ENCODE results near the gene STAB2.

DNA sequence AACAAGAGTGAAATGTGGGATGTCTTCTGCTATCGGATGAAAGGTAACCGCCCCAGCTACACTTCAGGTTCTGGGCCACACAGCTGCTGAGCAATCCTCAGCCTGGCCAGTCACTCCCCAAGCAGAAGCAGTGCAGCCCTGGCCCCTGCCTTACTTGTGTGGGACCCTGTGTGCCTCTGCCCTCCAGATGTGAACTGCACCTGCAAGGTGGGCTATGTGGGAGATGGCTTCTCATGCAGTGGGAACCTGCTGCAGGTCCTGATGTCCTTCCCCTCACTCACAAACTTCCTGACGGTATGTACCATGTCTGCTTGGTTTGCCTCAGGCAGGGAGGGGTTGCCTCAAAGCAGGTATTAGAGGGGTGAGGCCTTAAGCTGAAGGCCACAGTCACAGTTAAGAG lies 168.4 kb downstream of the STAB2 start:
- TF ChIP-seq, protein P1, sequence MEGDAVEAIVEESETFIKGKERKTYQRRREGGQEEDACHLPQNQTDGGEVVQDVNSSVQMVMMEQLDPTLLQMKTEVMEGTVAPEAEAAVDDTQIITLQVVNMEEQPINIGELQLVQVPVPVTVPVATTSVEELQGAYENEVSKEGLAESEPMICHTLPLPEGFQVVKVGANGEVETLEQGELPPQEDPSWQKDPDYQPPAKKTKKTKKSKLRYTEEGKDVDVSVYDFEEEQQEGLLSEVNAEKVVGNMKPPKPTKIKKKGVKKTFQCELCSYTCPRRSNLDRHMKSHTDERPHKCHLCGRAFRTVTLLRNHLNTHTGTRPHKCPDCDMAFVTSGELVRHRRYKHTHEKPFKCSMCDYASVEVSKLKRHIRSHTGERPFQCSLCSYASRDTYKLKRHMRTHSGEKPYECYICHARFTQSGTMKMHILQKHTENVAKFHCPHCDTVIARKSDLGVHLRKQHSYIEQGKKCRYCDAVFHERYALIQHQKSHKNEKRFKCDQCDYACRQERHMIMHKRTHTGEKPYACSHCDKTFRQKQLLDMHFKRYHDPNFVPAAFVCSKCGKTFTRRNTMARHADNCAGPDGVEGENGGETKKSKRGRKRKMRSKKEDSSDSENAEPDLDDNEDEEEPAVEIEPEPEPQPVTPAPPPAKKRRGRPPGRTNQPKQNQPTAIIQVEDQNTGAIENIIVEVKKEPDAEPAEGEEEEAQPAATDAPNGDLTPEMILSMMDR (IDR thresholded peaks at IDR 0.05; ENCODE audit: poor library complexity, severe bottlenecking): no peak
- no peak for TF ChIP-seq RAD21 (conservative IDR thresholded peaks at IDR 0.05)
- TF ChIP-seq, protein P2, sequence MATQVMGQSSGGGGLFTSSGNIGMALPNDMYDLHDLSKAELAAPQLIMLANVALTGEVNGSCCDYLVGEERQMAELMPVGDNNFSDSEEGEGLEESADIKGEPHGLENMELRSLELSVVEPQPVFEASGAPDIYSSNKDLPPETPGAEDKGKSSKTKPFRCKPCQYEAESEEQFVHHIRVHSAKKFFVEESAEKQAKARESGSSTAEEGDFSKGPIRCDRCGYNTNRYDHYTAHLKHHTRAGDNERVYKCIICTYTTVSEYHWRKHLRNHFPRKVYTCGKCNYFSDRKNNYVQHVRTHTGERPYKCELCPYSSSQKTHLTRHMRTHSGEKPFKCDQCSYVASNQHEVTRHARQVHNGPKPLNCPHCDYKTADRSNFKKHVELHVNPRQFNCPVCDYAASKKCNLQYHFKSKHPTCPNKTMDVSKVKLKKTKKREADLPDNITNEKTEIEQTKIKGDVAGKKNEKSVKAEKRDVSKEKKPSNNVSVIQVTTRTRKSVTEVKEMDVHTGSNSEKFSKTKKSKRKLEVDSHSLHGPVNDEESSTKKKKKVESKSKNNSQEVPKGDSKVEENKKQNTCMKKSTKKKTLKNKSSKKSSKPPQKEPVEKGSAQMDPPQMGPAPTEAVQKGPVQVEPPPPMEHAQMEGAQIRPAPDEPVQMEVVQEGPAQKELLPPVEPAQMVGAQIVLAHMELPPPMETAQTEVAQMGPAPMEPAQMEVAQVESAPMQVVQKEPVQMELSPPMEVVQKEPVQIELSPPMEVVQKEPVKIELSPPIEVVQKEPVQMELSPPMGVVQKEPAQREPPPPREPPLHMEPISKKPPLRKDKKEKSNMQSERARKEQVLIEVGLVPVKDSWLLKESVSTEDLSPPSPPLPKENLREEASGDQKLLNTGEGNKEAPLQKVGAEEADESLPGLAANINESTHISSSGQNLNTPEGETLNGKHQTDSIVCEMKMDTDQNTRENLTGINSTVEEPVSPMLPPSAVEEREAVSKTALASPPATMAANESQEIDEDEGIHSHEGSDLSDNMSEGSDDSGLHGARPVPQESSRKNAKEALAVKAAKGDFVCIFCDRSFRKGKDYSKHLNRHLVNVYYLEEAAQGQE (IDR thresholded peaks at IDR 0.05; ENCODE audit: borderline replicate concordance): no peak
- no peak for TF ChIP-seq POLR2AphosphoS5 (IDR thresholded peaks at IDR 0.05)
- no peak for TF ChIP-seq EP300 (conservative IDR thresholded peaks at IDR 0.05; ENCODE audit: poor library complexity, severe bottlenecking)

All from neural cell (in vitro differentiated cells).